H9 (cell line): Measurements from ENCODE around the gene FSTL1. TPM values are rescaled to one million over a fixed set of nuclear protein-coding genes. Genes with fewer than 3 reads are reported as not detected.

Experiments
- DNase-seq: peaks from one replicate; pipeline ENCODE4 v3.0.0-alpha.2; 2017
- H2AFZ ChIP-seq: one replicate; pipeline ENCODE4 v1.6.1; 2013; ENCODE audit warnings: mild to moderate bottlenecking, low read length, control low read depth, moderate library complexity
- H2AK5ac ChIP-seq: 2 replicates; pipeline ENCODE4 v1.6.1; 2013; ENCODE audit warnings: low read length, control low read depth, mixed read lengths; ENCODE audit not compliant: insufficient read length
- H2BK120ac ChIP-seq: one replicate; pipeline ENCODE4 v1.6.1; 2013; ENCODE audit warnings: low read depth, mild to moderate bottlenecking, low read length, control low read depth, inconsistent platforms; ENCODE audit not compliant: poor library complexity, severe bottlenecking
- H2BK12ac ChIP-seq: 2 replicates; pipeline ENCODE4 v1.6.1; 2013; ENCODE audit warnings: low read length, control low read depth, mixed read lengths, low read depth; ENCODE audit not compliant: insufficient read length
- H2BK15ac ChIP-seq: 2 replicates; pipeline ENCODE4 v1.6.1; 2013; ENCODE audit warnings: low read depth, low read length, control low read depth
- H2BK20ac ChIP-seq: one replicate; pipeline ENCODE4 v1.6.1; 2013; ENCODE audit warnings: low read depth, mild to moderate bottlenecking, low read length, control low read depth, inconsistent platforms; ENCODE audit not compliant: poor library complexity, severe bottlenecking
- H2BK5ac ChIP-seq: 2 replicates; pipeline ENCODE4 v1.6.1; 2013; ENCODE audit warnings: low read length, control low read depth, mixed read lengths; ENCODE audit not compliant: insufficient read length
- H3K14ac ChIP-seq: 2 replicates; pipeline ENCODE4 v1.6.1; 2013; ENCODE audit warnings: low read length, control low read depth; ENCODE audit not compliant: insufficient read depth
- H3K18ac ChIP-seq: 2 replicates; pipeline ENCODE4 v1.6.1; 2013; ENCODE audit warnings: low read depth, mild to moderate bottlenecking, mixed read lengths, low read length, control low read depth; ENCODE audit not compliant: insufficient read length
- H3K23ac ChIP-seq: 2 replicates; pipeline ENCODE4 v1.6.1; 2013; ENCODE audit warnings: low read length, control low read depth, mixed read lengths, low read depth; ENCODE audit not compliant: insufficient read length
- H3K23me2 ChIP-seq: 2 replicates; pipeline ENCODE4 v1.6.1; 2013; ENCODE audit warnings: low read depth, mild to moderate bottlenecking, mixed read lengths, low read length, control low read depth; ENCODE audit not compliant: insufficient read length, poor library complexity, severe bottlenecking
- H3K27ac ChIP-seq: 2 replicates; pipeline ENCODE4 v1.5.1; 2013; ENCODE audit warnings: low read length, control low read depth, mixed read lengths, low read depth; ENCODE audit not compliant: insufficient read length
- H3K27me3 ChIP-seq: 2 replicates; pipeline ENCODE4 v1.6.1; 2013; ENCODE audit warnings: low read length, control low read depth, inconsistent platforms; ENCODE audit not compliant: insufficient read depth
- H3K4ac ChIP-seq: 2 replicates; pipeline ENCODE4 v1.6.1; 2013; ENCODE audit warnings: low read depth, mild to moderate bottlenecking, control low read depth, inconsistent platforms, low read length, moderate library complexity
- H3K4me1 ChIP-seq: 2 replicates; pipeline ENCODE4 v1.6.1; 2013; ENCODE audit warnings: low read length, control low read depth, inconsistent platforms; ENCODE audit not compliant: insufficient read depth
- H3K4me2 ChIP-seq: 2 replicates; pipeline ENCODE4 v1.6.1; 2013; ENCODE audit warnings: low read length, control low read depth, mixed read lengths; ENCODE audit not compliant: insufficient read length, insufficient read depth
- H3K56ac ChIP-seq: 2 replicates; pipeline ENCODE4 v1.6.1; 2013; ENCODE audit warnings: low read depth, mild to moderate bottlenecking, mixed read lengths, low read length, control low read depth; ENCODE audit not compliant: insufficient read length
- H3K79me1 ChIP-seq: 2 replicates; pipeline ENCODE4 v1.6.1; 2013; ENCODE audit warnings: low read depth, mild to moderate bottlenecking, moderate library complexity, low read length, control low read depth, inconsistent platforms; ENCODE audit not compliant: insufficient read depth, poor library complexity, severe bottlenecking
- H3K79me2 ChIP-seq: 2 replicates; pipeline ENCODE4 v1.6.1; 2013; ENCODE audit warnings: low read length, control low read depth, inconsistent platforms; ENCODE audit not compliant: insufficient read depth
- H3K9ac ChIP-seq: 2 replicates; pipeline ENCODE4 v1.6.1; 2013; ENCODE audit warnings: low read length, control low read depth, mixed read lengths; ENCODE audit not compliant: insufficient read length; ENCODE audit errors: extremely low read depth
- H3K9me3 ChIP-seq: one replicate; pipeline ENCODE4 v1.6.1; 2013; ENCODE audit warnings: low read depth, low read length, inconsistent platforms; ENCODE audit not compliant: control insufficient read depth
- H3T11ph ChIP-seq: one replicate; pipeline ENCODE4 v1.6.1; 2013; ENCODE audit warnings: mild to moderate bottlenecking, low read length, control low read depth, inconsistent platforms
- H4K20me1 ChIP-seq: one replicate; pipeline ENCODE4 v1.6.1; 2013; ENCODE audit not compliant: control insufficient read depth, insufficient read length, insufficient read depth
- H4K5ac ChIP-seq: 2 replicates; pipeline ENCODE4 v1.6.1; 2013; ENCODE audit warnings: low read depth, mild to moderate bottlenecking, mixed read lengths, low read length, control low read depth; ENCODE audit not compliant: insufficient read length
- H4K8ac ChIP-seq: replicated peaks from 2 replicates; pipeline ENCODE4 v1.6.1; 2013; ENCODE audit warnings: low read length, control low read depth, mixed read lengths, low read depth; ENCODE audit not compliant: insufficient read length
- H4K91ac ChIP-seq: 2 replicates; pipeline ENCODE4 v1.6.1; 2013; ENCODE audit warnings: low read depth, mild to moderate bottlenecking, moderate library complexity, mixed read lengths, low read length, control low read depth; ENCODE audit not compliant: insufficient read length
- H3K27ac Mint-ChIP-seq, 3 experiments: 2 replicates in 2 of 3; 3 replicates in 1 of 3; pipeline ENCODE4 v1.8.0; 2020 to 2021; ENCODE audit warnings: mixed read lengths in 3 of 3, mild to moderate bottlenecking in 1 of 3, moderate library complexity in 1 of 3
- H3K27me3 Mint-ChIP-seq: 2 replicates; pipeline ENCODE4 v1.8.0; 2021; ENCODE audit warnings: low read depth, mild to moderate bottlenecking, moderate library complexity, mixed read lengths
- H3K36me3 Mint-ChIP-seq, 3 experiments: 2 replicates in 2 of 3; 3 replicates in 1 of 3; pipeline ENCODE4 v1.8.0; 2020 to 2021; ENCODE audit warnings: low read depth in 3 of 3, mixed read lengths in 3 of 3; ENCODE audit not compliant: insufficient read depth in 1 of 3
- H3K4me1 Mint-ChIP-seq, 2 experiments: 2 replicates each; pipeline ENCODE4 v1.8.0; 2020; ENCODE audit warnings: mixed read lengths in 2 of 2
- H3K4me3 Mint-ChIP-seq, 2 experiments: 2 replicates in 1 of 2; 3 replicates in 1 of 2; pipeline ENCODE4 v1.8.0; 2020 to 2021; ENCODE audit warnings: mild to moderate bottlenecking in 2 of 2, mixed read lengths in 2 of 2, moderate library complexity in 1 of 2
- H3K9me3 Mint-ChIP-seq, 2 experiments: 2 replicates in 1 of 2; 3 replicates in 1 of 2; pipeline ENCODE4 v1.8.0; 2020; ENCODE audit warnings: mild to moderate bottlenecking in 2 of 2, mixed read lengths in 2 of 2, moderate library complexity in 1 of 2
- whole genome bisulfite sequencing: extraction: QIAGEN DNeasy Blood & Tissue Kit; methylation state at CpG from one replicate; pipeline ENCODE4 v1.1.7; 2013; ENCODE audit warnings: missing lambda C conversion rate, low lambda C conversion rate, mixed read lengths; ENCODE audit not compliant: insufficient read length; ENCODE audit errors: extremely low coverage; 5-methylcytosine and 5-hydroxymethylcytosine counted together
- total RNA-seq: library from RNA; stranded (reverse); gene quantifications from 2 replicates; pipeline ENCODE4 v1.2.1, GENCODE V29; 2021
- TF ChIP-seq, protein P1 (sequence below): fragments of 200-600 bp; sonication (generic); conservative IDR thresholded peaks from 3 replicates; pipeline ENCODE4 v1.8.0; 2021; ENCODE audit warnings: antibody characterized with exemption, mild to moderate bottlenecking

The FSTL1 gene
- total RNA-seq, 1 experiment from 2014 or later: 326 TPM

DNA sequence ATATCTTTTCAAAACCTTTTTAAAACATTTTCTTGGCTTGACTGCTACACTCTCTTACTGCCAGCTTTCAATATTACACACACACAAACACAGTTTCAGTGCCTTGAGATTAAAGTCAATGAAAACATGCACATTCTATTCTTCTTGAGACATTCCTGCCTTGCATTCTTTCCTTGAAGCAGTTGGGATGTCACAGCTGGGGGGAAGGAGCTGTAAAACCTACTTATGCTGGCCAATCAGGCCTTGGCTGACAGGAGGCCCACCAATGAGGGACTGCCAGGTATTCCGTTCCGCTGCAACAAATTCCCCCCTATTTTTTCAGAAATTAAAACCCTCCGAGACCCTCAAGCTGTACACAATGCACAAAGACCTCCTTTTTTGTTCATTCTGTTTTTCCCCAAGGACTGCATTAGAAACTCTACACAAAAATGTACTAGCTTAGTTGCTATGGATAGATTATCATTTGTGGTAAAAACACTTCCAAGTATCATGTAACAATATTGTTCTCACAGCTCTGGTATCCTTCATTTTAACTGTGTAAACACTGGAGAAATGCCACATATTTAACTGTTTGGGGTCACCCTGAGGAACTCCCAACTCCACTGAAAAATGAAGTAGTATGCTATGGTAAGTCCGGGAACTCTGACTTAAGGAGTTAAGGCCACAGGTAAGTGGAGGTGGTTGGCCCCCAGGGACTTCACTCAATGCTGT is 18.5 kb downstream of the FSTL1 start:
- H2BK20ac ChIP-seq: no peak overlapping the region
- no peaks in the 10 kb centered on the region for H3K27me3 Mint-ChIP-seq
- peak overlapping the region; percentile 53 for H3K27ac ChIP-seq
- H3K9me3 ChIP-seq: no peaks in the 10 kb centered on the region
- H2BK12ac ChIP-seq: peak overlapping the region; percentile 2
- no CpG with 5 or more reads among the region's 4 CpGs for WGBS
- H4K20me1 ChIP-seq: no peaks in the 10 kb centered on the region
- H3K4me1 Mint-ChIP-seq: peaks cover 63 to 71% of the 10 kb centered on the region in 2 experiments
- no peak overlapping the region for H3K9ac ChIP-seq
- H3T11ph ChIP-seq: peak overlapping the region; percentile 38
- no peak overlapping the region for H2AFZ ChIP-seq
- no peak overlapping the region for H3K14ac ChIP-seq
- no peaks in the 10 kb centered on the region for H3K9me3 Mint-ChIP-seq
- H3K23ac ChIP-seq: no peak overlapping the region
- H2BK5ac ChIP-seq: no peak overlapping the region
- H2BK120ac ChIP-seq: no peak overlapping the region
- H3K79me2 ChIP-seq: peaks cover 6% of the 10 kb centered on the region; the same call in 1 of the 2 replicates
- peak overlapping the region; percentile 8 for H3K18ac ChIP-seq
- H4K8ac ChIP-seq: no peak overlapping the region
- H3K4me1 ChIP-seq: peaks cover 22% of the 10 kb centered on the region
- peak; percentile 75 for DNase-seq
- no peak overlapping the region for H2BK15ac ChIP-seq
- peak overlapping the region; percentile 24 for H4K91ac ChIP-seq
- H3K56ac ChIP-seq: no peak overlapping the region
- H3K27me3 ChIP-seq: no peaks in the 10 kb centered on the region
- H3K27ac Mint-ChIP-seq: peak overlapping the region; percentile 45 to 94 (median 87)
- TF ChIP-seq, protein P1, sequence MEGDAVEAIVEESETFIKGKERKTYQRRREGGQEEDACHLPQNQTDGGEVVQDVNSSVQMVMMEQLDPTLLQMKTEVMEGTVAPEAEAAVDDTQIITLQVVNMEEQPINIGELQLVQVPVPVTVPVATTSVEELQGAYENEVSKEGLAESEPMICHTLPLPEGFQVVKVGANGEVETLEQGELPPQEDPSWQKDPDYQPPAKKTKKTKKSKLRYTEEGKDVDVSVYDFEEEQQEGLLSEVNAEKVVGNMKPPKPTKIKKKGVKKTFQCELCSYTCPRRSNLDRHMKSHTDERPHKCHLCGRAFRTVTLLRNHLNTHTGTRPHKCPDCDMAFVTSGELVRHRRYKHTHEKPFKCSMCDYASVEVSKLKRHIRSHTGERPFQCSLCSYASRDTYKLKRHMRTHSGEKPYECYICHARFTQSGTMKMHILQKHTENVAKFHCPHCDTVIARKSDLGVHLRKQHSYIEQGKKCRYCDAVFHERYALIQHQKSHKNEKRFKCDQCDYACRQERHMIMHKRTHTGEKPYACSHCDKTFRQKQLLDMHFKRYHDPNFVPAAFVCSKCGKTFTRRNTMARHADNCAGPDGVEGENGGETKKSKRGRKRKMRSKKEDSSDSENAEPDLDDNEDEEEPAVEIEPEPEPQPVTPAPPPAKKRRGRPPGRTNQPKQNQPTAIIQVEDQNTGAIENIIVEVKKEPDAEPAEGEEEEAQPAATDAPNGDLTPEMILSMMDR: no peak
- peaks cover 24 to 46% (median 28%) of the 10 kb centered on the region in 3 experiments for H3K36me3 Mint-ChIP-seq
- H3K4me3 Mint-ChIP-seq: no peak overlapping the region
- H3K23me2 ChIP-seq: no peaks in the 10 kb centered on the region
- no peak overlapping the region for H3K4ac ChIP-seq
- no peaks in the 10 kb centered on the region for H3K79me1 ChIP-seq
- H4K5ac ChIP-seq: peak overlapping the region; percentile 63
- no peak overlapping the region for H2AK5ac ChIP-seq
- H3K4me2 ChIP-seq: no peak overlapping the region
